OCI-LY7 (cell line): ENCODE measurements around the gene ARHGEF12.

Experiments
- EZH2phosphoT487 ChIP-seq: fragments of 200-600 bp; sonication (generic); IDR thresholded peaks from 2 replicates; pipeline ENCODE4 v1.6.1; 2018; ENCODE audit warnings: low read depth, borderline replicate concordance, mild to moderate bottlenecking, mixed run types, antibody characterized with exemption, low read length, moderate library complexity, mixed read lengths
- TF ChIP-seq, protein P1 (sequence below): fragments of 200-600 bp; sonication (generic); conservative IDR thresholded peaks from 2 replicates; pipeline ENCODE4 v1.5.1; 2014; ENCODE audit warnings: mild to moderate bottlenecking, antibody characterized with exemption, low read length, moderate library complexity, mixed read lengths

- TF ChIP-seq, protein P1, sequence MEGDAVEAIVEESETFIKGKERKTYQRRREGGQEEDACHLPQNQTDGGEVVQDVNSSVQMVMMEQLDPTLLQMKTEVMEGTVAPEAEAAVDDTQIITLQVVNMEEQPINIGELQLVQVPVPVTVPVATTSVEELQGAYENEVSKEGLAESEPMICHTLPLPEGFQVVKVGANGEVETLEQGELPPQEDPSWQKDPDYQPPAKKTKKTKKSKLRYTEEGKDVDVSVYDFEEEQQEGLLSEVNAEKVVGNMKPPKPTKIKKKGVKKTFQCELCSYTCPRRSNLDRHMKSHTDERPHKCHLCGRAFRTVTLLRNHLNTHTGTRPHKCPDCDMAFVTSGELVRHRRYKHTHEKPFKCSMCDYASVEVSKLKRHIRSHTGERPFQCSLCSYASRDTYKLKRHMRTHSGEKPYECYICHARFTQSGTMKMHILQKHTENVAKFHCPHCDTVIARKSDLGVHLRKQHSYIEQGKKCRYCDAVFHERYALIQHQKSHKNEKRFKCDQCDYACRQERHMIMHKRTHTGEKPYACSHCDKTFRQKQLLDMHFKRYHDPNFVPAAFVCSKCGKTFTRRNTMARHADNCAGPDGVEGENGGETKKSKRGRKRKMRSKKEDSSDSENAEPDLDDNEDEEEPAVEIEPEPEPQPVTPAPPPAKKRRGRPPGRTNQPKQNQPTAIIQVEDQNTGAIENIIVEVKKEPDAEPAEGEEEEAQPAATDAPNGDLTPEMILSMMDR, result peak; percentile 60
- no peak for TF ChIP-seq EZH2phosphoT487
Measured at GRCh38 chr11:120431633-120432032, 95.4 kb downstream of the ARHGEF12 start.
